OCI-LY1 (cell line): Measurements from ENCODE around the gene ZNF382.

Source experiments
- CTCF ChIP-seq: fragments of 200-600 bp; sonication (generic), shearing (Covaris generic); IDR thresholded peaks from 2 replicates; pipeline ENCODE4 v1.5.1; 2017; ENCODE audit warnings: mild to moderate bottlenecking, antibody characterized with exemption, low read length, moderate library complexity, mixed read lengths
- EZH2 ChIP-seq: fragments of 200-600 bp; sonication (generic), shearing (Covaris generic); IDR thresholded peaks from 2 replicates; pipeline ENCODE4 v1.8.0; 2017; ENCODE audit warnings: borderline replicate concordance, mixed run types, mild to moderate bottlenecking, antibody characterized with exemption, low read length, moderate library complexity, mixed read lengths

DNA sequence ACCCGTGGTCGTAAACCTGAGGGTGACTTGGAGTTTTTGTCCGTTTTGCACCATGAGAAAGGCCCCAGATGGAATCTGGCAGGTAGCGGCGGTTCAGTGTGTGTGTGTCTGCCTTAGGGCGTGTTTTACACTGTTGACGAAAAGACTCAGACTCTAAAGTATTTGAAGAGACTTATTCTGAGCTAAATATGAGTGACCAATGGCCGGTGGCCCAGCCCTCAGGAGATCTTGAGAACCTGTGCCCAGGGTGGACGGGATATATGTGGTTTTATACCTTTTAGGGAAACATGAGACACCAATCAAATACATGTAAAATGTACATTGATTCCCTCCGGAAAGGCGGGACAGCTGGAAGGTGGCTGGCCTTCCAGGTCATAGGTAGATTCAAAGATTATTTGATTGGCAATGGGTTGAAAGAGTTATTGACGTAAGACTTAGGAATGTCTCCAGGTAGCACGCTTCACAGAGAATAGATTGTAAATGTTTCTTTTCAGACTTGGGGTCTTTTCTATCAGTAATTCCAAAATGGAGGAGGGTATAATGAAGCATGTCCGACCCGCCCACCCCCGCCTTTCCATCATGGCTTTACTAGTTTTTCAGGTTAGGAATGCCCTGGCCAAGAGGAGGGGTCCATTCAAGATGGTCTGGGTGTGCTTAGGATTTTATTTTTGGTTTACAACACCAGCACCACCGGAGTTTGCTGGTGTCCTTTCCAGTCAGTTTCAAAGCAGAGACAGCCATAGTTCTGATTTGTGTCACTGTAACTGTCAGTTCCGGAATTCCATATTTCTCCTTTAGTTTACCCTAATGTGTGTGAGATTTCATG lies 31.0 kb upstream of the ZNF382 start:
- no peak for TF ChIP-seq CTCF
- no peak for TF ChIP-seq EZH2
